ENCODE results near the gene KPNA1.
A peak's percentile ranks its signal among the peaks of the same experiment; 100 is the strongest.

KPNA1 gene

DNA sequence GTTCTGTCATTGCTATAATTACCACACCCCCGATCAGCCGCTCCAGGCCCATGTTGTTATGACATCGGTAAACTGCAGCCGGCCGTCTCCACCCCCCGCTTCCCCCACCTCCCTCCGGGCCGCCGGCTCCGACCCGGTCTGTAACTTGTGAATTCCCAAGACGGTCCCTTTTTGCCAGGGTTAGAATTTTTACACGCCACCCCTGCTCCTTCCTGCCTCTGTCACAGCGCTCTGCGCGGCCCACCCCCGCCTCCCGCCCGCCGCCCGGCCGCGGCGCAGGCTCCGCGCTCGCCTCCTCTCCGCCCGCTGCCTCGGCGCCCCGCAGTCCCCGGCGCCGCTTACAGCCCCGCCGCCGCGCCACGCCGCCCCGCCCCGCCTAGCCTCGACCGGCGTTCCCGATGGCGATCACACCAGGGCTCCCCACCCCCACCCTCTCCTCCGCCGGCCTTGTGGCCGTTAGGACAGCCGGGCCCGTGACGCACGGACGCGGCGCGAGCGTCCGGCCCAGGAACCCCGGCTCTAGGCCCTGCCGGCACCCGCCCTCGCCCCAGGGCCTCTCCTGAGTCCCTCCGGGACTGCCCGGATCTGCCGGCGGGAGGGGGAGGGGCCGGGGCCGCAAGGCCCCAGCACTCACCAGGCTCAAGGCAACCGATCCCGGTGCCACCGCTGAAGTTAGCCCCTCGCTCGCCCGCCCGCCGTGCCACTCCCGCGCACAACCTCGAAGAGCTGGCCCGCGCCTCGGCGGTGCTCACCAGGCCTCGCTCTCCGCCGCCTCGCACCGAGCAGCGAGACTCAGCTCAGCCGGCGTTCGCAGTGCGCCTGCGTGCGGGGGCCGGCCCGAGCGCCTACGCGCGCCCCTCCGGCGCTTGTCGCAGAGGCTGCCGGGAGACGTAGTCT, at the start of gene KPNA1:
TSS of gene KPNA1 (minus strand) at position 817 of the 897 bp plus-strand sequence. CDS start 18,374 bp downstream, outside the sequence.
- DNase-seq: peak; percentile 89

- DNase-seq: peak; percentile 79
These were observed 49.6 kb upstream of the KPNA1 start, which contains the start of the genes DTX3L and PARP9 for GRCh38 chr3:122564155-122564912. Gene DTX3L (plus strand): TSS chr3:122564338. CDS start chr3:122564427, 89 bp downstream. Gene PARP9 (minus strand): TSS chr3:122564300. CDS start chr3:122559620, 4,680 bp downstream.

DNA sequence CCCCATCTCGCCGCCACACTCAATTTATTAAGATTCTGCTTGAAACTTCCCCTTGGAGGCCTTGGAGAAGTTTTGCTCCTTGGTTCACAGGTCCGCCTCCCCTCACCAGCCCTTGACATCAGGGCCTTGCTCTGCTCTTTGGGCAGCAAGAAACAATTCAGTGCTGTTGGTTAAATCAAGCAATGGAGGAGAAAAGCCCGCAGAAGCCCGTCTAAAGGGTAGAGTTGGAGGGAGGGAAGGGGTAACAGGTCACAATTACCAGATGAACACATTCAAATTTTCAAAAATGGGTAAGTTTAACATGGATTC, 48.9 kb upstream of the KPNA1 start:
- DNase-seq: peak; percentile 14

DNA sequence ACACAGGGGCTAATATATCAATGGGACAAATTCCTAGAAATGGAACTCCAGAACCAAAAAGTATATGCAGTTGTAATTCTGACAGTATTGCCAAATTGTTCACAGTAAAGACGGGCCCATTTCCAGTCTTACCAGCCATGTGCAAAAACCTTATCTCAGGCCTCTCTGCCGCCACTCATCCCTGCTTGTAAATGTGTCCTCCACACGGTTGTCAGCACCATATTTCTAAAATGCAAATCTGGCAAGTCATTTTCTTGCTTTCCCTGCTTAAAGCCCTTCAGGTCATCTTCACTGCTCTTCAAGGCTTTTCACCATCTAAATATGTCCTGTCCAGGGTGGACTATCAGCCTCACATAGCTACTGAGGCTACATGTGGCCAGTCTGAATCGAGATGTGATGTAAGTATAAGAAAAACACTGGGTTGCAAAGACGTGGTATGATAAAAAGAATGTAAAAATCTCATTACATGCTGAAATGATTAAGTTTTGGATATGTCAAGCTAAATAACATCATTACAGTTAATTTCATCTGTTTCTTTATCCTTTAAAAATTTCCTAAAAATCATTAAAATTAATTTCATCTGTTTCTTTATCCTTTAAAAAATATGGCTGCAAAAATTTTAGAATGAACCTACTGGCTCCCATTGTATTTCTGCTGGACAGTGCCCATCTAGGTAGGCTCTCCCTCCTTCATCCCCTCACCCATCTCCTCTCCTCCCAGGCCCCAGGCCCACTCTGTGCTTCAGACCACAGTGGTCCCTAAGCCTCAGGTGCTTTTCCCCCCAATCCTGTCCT, 48.4 kb upstream of the KPNA1 start:
- DNase-seq: no peak

GRCh38 chr3:122560680-122561079, 45.9 kb upstream of the KPNA1 start:
- DNase-seq: peak; percentile 60

DNA sequence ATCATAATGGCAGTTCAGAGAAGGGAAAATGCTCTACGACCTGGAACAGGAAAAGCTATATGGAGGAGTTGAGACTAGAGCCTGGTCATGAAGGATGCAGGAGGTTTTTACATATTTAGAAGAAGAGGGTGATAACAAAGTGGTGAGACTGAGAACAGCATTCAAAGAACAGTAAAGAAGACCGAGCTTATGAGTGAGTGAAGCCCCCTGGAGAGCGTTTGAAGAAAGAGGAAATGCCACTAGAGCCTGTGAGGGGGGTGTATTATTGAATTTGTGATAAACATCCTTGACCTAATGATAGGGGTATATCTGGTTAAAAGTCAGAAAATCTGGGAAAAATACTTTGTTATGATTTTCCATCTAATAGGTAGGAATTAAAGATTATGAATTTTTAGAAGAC, 45.2 kb upstream of the KPNA1 start:
- DNase-seq: no peak

DNA sequence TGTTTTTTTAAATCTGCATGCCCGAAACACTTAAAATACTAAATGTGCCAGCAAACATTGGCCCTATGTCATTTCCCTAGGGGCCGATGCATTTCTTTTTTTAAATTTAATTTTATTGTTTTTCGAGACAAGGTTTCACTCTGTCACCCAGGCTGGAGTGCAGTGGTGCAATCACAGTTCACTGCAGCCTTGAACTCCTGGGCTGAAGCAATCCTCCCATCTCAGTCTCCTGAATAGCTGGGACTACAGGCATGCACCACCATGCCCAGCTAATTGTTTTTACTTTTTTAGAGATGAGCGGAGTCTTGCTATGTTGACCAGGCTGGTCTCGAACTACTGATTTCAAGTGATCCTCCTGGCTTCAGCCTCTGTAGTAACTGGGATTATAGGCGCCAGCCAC, 43.9 kb upstream of the KPNA1 start:
- no peak for DNase-seq

DNA sequence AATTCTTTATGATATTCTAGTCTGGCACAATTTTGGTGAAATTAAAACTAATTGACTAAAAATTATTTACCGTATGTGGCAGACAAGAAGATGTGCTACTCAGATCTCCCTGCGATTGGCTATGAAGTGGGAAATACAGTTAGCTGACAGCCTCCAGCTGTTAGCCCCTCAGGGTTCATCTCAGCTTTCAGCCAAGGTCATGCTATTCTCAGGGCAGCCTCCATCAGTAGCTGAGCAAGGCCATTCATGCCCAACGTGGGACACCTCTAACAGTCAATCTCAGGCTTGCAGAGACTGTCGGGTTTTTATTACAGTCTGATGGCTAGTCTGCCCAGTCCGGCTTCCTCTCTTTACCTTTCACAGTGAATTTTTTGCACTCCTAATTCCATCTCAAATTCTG, 42.6 kb upstream of the KPNA1 start:
- no peak for DNase-seq

GRCh38 chr3:122555275-122556071, 40.7 kb upstream of the KPNA1 start:
- DNase-seq: no peak

DNA sequence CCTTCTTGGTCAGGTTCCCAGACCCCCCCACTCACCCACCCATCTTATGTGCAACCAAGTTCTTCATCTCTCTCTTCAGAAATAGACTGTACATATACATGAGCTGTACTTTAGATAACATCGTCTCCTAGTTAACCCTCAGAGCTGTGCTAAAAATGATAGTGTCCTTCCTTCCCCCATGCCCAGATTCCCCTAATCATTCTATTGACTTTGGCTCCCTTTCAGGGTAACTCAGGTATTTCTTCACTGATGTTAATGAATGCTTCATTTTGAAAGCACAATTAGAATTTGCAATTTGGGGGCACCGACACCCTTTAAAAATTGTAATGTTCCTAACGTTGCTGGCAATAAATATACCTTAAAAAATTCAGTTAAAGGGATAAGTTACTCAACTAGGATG, 38.4 kb upstream of the KPNA1 start:
- no peak for DNase-seq

DNA sequence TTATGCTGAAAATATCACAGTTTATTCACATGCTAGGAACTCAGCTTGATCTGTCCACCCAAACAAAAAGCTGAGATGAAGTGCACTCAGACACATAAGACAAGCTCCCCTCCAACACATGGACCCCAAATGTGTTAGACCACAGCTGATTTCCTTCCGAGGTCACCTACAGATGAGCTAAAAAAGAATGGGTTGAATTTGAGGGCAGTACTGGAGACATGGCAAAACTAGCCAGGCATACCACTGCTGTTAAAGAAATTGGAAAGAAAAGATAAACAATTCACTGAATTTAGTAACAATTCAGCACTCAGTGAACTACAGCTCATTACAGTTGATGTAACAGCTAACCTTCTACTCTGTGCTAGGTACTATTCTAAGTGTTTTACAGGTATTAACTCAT, 33.9 kb upstream of the KPNA1 start:
- DNase-seq: no peak

- DNase-seq: no peak
These were observed 33.3 kb upstream of the KPNA1 start for GRCh38 chr3:122548076-122548475.

DNA sequence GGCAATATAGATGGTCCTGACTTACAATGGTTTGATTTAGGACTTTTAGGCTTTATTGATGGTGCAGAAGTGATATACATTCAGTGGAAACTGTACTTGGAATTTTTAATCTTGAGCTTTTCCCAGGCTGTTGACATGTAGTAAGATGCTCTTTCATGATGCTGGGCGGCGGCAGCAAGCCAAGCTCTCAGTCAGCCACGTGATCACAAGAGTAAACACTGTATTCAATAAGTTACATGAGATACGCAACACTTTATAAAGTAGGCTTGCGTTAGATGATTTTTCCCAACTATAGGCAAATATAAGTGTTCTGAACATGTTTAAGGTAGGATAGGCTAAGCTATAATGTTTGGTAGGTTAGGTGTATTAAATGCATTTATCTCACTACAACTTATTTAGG, 31.4 kb upstream of the KPNA1 start:
- no peak for DNase-seq

- no peak for DNase-seq
These were observed 24.3 kb upstream of the KPNA1 start for GRCh38 chr3:122538956-122539490.

GRCh38 chr3:122536632-122537001, 21.9 kb upstream of the KPNA1 start:
- DNase-seq: no peak

DNA sequence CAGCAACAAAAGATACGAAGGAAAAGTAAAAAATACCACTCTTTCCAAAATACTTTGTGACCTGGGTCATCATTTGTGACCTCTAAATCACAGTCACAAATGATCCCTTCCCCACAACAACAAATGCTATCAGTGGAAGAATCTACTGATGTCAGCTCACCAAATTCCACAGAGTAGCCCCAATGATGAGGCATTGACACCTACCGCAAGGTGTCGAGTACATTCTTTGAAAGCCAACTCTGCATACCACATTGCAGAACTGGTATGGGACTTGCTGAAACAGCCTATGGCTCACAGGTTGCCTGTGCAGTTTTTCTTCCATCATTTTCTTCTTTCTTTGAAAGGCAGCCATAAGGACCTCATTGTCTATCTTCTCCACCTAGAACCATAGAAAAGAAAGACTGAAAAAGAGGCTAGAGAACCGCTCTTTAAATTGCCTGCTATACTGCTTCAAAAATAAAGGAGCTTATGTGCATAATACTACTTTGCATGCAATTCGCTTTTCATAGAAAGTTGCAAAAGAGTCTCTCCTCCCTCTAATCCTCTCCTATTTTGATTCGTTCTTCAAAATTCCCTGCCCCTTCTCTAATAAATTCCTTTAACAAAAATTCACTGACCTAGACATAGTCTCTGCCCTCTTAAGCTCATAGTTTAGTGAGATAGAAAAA, 21.4 kb upstream of the KPNA1 start:
- no peak for DNase-seq

- peak; percentile 42 for DNase-seq
These were observed 19.2 kb upstream of the KPNA1 start for GRCh38 chr3:122533931-122534334.

DNA sequence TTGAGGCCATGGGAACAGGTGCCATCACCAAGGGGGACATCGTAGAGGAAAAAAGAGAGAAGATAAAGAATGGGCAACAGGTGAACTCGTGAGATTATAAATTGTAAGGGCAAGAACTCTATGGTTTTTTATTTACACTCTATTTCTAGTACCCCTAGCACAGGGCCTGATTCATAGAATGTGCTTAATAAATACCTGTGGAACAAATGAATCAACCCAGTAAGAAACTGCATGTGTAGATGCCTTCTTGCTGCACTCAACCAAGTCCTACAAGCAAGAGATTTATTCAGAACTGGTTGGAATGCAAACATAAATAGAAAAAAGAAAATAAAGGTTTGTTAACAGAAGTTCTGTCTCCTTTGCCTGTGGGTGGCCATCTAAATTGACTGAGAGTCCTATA, 18.7 kb upstream of the KPNA1 start:
- DNase-seq: no peak

- DNase-seq: no peak
These were observed 15.4 kb upstream of the KPNA1 start for GRCh38 chr3:122530164-122530563.

- no peak for DNase-seq
These were observed 8.6 kb upstream of the KPNA1 start for GRCh38 chr3:122523317-122523716.

GRCh38 chr3:122520861-122521260, 6.1 kb upstream of the KPNA1 start:
- DNase-seq: no peak

- no peak for DNase-seq
These were observed 5.0 kb upstream of the KPNA1 start for GRCh38 chr3:122519693-122520092.

Measured in activated naive CD4-positive, alpha-beta T cell treated with Interleukin-2 at 50 U/mL for 16 hours (primary cell).